Measurements from ENCODE around the gene DPP6.

DNA sequence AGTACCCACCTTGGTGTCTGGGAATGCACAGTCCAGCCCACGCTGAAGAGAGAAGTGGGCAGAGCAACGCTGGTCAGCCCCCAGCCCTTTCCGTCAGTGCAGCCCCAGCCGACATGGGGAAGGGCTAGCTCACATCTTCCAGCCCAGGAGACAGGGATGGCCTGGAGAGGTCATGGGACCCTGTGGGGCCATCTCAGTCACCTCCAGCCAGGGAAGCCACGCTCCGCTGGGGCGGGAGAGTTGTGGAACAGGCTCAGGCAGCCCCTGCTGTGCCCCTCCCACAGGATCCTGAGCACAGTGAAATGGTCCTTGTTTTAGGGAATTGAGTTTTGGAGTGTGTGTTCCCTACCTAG, 865.6 kb downstream of the DPP6 start:
- TF ChIP-seq, protein P1, sequence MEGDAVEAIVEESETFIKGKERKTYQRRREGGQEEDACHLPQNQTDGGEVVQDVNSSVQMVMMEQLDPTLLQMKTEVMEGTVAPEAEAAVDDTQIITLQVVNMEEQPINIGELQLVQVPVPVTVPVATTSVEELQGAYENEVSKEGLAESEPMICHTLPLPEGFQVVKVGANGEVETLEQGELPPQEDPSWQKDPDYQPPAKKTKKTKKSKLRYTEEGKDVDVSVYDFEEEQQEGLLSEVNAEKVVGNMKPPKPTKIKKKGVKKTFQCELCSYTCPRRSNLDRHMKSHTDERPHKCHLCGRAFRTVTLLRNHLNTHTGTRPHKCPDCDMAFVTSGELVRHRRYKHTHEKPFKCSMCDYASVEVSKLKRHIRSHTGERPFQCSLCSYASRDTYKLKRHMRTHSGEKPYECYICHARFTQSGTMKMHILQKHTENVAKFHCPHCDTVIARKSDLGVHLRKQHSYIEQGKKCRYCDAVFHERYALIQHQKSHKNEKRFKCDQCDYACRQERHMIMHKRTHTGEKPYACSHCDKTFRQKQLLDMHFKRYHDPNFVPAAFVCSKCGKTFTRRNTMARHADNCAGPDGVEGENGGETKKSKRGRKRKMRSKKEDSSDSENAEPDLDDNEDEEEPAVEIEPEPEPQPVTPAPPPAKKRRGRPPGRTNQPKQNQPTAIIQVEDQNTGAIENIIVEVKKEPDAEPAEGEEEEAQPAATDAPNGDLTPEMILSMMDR (conservative IDR thresholded peaks at IDR 0.05 in 1 of 2, IDR thresholded peaks at IDR 0.05 in 1 of 2; ENCODE audit: extremely low read depth in 1 of 2, insufficient read depth in 1 of 2, low read depth in 1 of 2, low read length in 2 of 2): no peak
- TF ChIP-seq EZH2 (IDR thresholded peaks at IDR 0.05; ENCODE audit: borderline replicate concordance, low read length): no peak
